ENCODE measurements around the gene PSME3IP1.

Gene PSME3IP1

DNA sequence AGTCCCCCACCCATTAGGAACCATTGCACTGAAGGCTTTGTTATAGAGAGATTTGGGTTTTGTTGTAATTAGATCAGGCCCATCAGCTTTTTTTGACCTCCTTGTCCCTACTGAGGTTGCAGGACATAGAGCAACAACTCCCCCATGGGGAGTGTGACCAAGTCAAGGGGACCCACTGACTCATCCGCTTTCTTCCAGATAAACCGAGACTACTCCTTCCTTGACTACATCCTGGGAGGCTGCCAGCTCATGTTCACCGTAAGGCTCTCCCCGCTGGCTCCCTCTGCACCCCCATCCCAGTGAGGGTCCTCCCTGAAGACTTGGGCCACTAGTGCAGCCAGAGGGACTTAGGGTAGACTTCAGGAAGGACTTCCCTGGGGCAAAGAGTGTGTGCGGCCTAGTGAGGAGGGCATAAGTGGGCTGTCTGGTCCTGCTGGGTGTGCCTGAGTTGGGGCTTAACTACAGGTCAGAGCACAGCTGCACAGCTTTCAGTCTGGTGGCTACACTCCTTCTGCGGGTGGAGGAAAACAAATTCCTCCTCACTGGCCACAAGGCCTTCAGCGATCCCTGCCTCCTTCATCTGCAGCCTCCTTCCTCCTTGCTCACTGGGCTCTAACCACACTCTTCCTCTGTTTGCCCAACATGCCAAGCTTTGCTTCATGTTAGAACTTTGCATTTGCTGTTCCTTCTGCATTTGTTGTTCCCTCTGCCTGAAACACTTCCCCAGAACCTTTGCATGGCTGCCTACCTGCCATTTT is 62.4 kb downstream of the PSME3IP1 start:
- TF ChIP-seq EZH2phosphoT487 (IDR thresholded peaks at IDR 0.05; ENCODE audit: borderline replicate concordance, low read length), result no peak
- TF ChIP-seq, protein P1, sequence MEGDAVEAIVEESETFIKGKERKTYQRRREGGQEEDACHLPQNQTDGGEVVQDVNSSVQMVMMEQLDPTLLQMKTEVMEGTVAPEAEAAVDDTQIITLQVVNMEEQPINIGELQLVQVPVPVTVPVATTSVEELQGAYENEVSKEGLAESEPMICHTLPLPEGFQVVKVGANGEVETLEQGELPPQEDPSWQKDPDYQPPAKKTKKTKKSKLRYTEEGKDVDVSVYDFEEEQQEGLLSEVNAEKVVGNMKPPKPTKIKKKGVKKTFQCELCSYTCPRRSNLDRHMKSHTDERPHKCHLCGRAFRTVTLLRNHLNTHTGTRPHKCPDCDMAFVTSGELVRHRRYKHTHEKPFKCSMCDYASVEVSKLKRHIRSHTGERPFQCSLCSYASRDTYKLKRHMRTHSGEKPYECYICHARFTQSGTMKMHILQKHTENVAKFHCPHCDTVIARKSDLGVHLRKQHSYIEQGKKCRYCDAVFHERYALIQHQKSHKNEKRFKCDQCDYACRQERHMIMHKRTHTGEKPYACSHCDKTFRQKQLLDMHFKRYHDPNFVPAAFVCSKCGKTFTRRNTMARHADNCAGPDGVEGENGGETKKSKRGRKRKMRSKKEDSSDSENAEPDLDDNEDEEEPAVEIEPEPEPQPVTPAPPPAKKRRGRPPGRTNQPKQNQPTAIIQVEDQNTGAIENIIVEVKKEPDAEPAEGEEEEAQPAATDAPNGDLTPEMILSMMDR (IDR thresholded peaks at IDR 0.05; ENCODE audit: low read depth, low read length, poor library complexity, severe bottlenecking), result no peak
- Histone ChIP-seq H3K9me2 (replicated peaks; ENCODE audit: control insufficient read depth, low read length) (no peaks in the 10 kb centered on the region), H3F3A (ENCODE audit: control insufficient read depth, insufficient read depth) (no peaks in the 10 kb centered on the region), H3K4me2 (ENCODE audit: low read length) (no peak overlapping the region), H3K9me3 (ENCODE audit: control insufficient read depth, insufficient read depth, low read length) (no peaks in the 10 kb centered on the region), H3K27me3 (ENCODE audit: control insufficient read depth, low read length) (no peaks in the 10 kb centered on the region), H3K79me2 (ENCODE audit: control insufficient read depth, low read length) (no peaks in the 10 kb centered on the region), H3K36me3 (ENCODE audit: control insufficient read depth, low read length) (no peaks in the 10 kb centered on the region), H3K27ac (ENCODE audit: low read depth, low read length) (no peak overlapping the region), H3K4me3 (ENCODE audit: low read length) (no peak overlapping the region), H4K20me1 (ENCODE audit: control insufficient read depth, insufficient read depth, low read depth, low read length) (no peaks in the 10 kb centered on the region), H3K4me1 (ENCODE audit: control insufficient read depth, low read length) (peaks cover 4% of the 10 kb centered on the region)

GRCh38 chr16:57118461-57119084 is 67.3 kb downstream of the PSME3IP1 start:
- H3K9me2 ChIP-seq (replicated peaks; ENCODE audit: control insufficient read depth, low read length), result no peaks in the 10 kb centered on the region
- no peaks in the 10 kb centered on the region for H3F3A ChIP-seq (ENCODE audit: control insufficient read depth, insufficient read depth)
- H3K79me2 ChIP-seq (ENCODE audit: control insufficient read depth, low read length), result no peaks in the 10 kb centered on the region
- no peaks in the 10 kb centered on the region for H3K36me3 ChIP-seq (ENCODE audit: control insufficient read depth, low read length)
- H3K4me2 ChIP-seq (ENCODE audit: low read length), result no peak overlapping the region
- no peaks in the 10 kb centered on the region for H3K9me3 ChIP-seq (ENCODE audit: control insufficient read depth, insufficient read depth, low read length)
- no peaks in the 10 kb centered on the region for H3K27me3 ChIP-seq (ENCODE audit: control insufficient read depth, low read length)
- no peak overlapping the region for H3K4me3 ChIP-seq (ENCODE audit: low read length)
- TF ChIP-seq, protein P1 (IDR thresholded peaks at IDR 0.05; ENCODE audit: low read depth, low read length, poor library complexity, severe bottlenecking), result no peak
- TF ChIP-seq EZH2phosphoT487 (IDR thresholded peaks at IDR 0.05; ENCODE audit: borderline replicate concordance, low read length), result no peak
- no peak overlapping the region for H3K27ac ChIP-seq (ENCODE audit: low read depth, low read length)
- H3K4me1 ChIP-seq (ENCODE audit: control insufficient read depth, low read length), result peaks cover 9% of the 10 kb centered on the region
- no peaks in the 10 kb centered on the region for H4K20me1 ChIP-seq (ENCODE audit: control insufficient read depth, insufficient read depth, low read depth, low read length)

- Histone ChIP-seq H3F3A (ENCODE audit: control insufficient read depth, insufficient read depth) (0 out of 2 replicates have a peak, but pooled peaks cover 4% of the 10 kb centered on the region), H3K79me2 (ENCODE audit: control insufficient read depth, low read length) (no peaks in the 10 kb centered on the region), H3K4me2 (ENCODE audit: low read length) (no peak overlapping the region), H3K9me3 (ENCODE audit: control insufficient read depth, insufficient read depth, low read length) (no peaks in the 10 kb centered on the region), H4K20me1 (ENCODE audit: control insufficient read depth, insufficient read depth, low read depth, low read length) (no peaks in the 10 kb centered on the region), H3K4me1 (ENCODE audit: control insufficient read depth, low read length) (peaks cover 21% of the 10 kb centered on the region), H3K9me2 (replicated peaks; ENCODE audit: control insufficient read depth, low read length) (no peaks in the 10 kb centered on the region), H3K4me3 (ENCODE audit: low read length) (no peak overlapping the region), H3K27me3 (ENCODE audit: control insufficient read depth, low read length) (no peaks in the 10 kb centered on the region), H3K36me3 (ENCODE audit: control insufficient read depth, low read length) (no peaks in the 10 kb centered on the region), H3K27ac (ENCODE audit: low read depth, low read length) (no peak overlapping the region)
- TF ChIP-seq, protein P1 (IDR thresholded peaks at IDR 0.05; ENCODE audit: low read depth, low read length, poor library complexity, severe bottlenecking), result no peak
- TF ChIP-seq EZH2phosphoT487 (IDR thresholded peaks at IDR 0.05; ENCODE audit: borderline replicate concordance, low read length), result no peak
Measured at GRCh38 chr16:57115514-57116182, 70.2 kb downstream of the PSME3IP1 start.

Data from DOHH2 (cell line).